GM13977 (cell line): ENCODE measurements around the gene CORT.

Experiments
- DNase-seq: peaks from one replicate; pipeline ENCODE4 v3.0.0; 2012; ENCODE audit warnings: low spot score
- CTCF ChIP-seq: IDR thresholded peaks from 2 replicates; pipeline ENCODE4 v1.5.1; 2012; ENCODE audit warnings: mild to moderate bottlenecking, control low read depth; ENCODE audit not compliant: insufficient read depth; ENCODE audit errors: extremely low read depth, missing control alignments
- in situ Hi-C: fragments of 300-500 bp; cut with MboI; formaldehyde crosslinking; loops from one replicate; pipeline ENCODE4 v1.12.0; 2022; ENCODE audit warnings: low sequenced_read_pairs, low pct_unique_long_range_greater_than_20kb, mixed read lengths, inconsistent platforms; ENCODE audit not compliant: unreplicated experiment

CORT gene

GRCh38 chr1:10438677-10439163 lies 11.1 kb upstream of the CORT start:
- no peak for TF ChIP-seq CTCF
- in situ Hi-C loops = loop anchor here (10.0 kb wide), 1 partner anchor 46 kb away; no protein-coding TSS in a partner anchor
- no peak for DNase-seq

GRCh38 chr1:10440305-10440704 lies 9.5 kb upstream of the CORT start:
- in situ Hi-C loops = no loop called here
- TF ChIP-seq CTCF = no peak

DNA sequence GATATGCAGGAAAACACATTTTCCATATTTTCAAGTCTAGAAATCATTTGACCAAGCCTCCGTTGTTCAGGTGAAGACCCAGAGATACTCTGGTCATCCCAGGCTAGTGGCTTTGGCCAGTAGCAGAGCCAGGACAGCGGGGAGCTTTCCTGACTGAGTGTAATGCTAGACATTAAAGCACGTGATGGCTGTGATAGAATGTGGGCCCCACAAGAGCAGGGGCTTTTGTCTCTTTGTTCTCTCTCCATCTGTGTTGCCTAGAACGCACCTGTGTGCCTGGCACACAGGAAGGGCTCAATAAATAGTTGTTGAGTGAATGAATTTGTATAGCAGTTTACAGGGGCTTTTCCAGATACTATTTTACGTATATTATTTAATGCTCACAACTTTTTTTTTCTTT lies 9.0 kb upstream of the CORT start:
- TF ChIP-seq CTCF = no peak
- no peak for DNase-seq
- in situ Hi-C loops = no loop called here

More at GRCh38 chr1:10440305-10440704, 9.5 kb upstream of the CORT start:
- DNase-seq = no peak

DNA sequence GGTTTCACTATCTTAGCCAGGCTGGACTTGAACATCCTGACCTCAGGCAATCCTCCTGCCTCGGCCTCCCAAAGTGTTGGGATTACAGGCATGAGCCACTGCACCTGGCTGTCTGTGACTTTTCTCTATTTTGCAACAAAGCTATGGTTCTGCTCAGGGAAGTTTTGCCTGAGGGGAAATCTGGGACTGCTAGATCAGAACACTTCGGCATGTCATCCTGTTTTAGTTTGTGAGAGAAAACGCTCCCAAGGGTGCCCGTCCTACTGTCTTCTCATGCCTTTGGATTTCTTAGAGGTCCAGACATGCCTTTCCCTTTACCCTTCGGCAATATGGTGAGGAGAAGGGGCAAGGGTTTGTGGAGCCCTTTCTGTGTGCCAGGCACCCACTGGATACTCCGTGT lies 5.6 kb upstream of the CORT start:
- in situ Hi-C loops = no loop called here
- DNase-seq = no peak
- no peak for TF ChIP-seq CTCF

DNA sequence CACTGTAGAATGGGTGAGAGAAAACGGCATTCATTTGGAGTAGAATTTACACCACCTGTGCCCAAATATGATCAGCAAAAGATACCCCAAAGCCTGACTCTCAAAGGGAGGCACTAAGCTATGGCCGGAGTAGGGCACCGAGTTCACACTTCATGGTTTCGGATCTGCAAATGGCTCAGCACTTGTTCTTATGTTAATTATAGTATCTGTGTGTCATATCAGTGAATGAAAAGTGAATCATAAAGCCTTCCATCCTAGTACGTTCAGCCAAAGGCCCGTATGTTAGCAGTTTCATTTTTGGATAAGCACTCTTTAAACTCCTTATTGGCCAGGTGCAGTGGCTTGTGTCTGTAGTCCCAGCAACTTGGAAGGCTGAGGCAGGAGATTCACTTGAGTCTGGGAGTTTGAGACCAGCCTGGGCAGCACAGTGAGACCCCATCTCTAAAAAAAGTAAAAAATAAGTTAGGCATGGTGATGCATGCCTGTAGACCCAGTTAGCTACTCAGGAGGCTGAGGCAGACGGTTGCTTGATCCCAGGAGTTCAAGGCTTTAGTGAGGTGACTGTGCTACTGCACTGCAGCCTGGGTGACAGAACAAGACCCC lies 4.9 kb upstream of the CORT start:
- DNase-seq = no peak
- no peak for TF ChIP-seq CTCF
- in situ Hi-C loops = no loop called here

- no peak for DNase-seq
- no peak for TF ChIP-seq CTCF
- in situ Hi-C loops = no loop called here
Observed at GRCh38 chr1:10446790-10447422, 2.9 kb upstream of the CORT start.
